HG02588 (cell line): Measurements from ENCODE around the gene ANGPTL1.

ENCODE experiments used
- ATAC-seq: cut with Tn5 transposase; IDR thresholded peaks from one replicate; pipeline ENCODE4 v1.9.1; 2021; ENCODE audit warnings: mild to moderate bottlenecking, moderate library complexity; ENCODE audit not compliant: unreplicated experiment

ANGPTL1 gene, protein sequence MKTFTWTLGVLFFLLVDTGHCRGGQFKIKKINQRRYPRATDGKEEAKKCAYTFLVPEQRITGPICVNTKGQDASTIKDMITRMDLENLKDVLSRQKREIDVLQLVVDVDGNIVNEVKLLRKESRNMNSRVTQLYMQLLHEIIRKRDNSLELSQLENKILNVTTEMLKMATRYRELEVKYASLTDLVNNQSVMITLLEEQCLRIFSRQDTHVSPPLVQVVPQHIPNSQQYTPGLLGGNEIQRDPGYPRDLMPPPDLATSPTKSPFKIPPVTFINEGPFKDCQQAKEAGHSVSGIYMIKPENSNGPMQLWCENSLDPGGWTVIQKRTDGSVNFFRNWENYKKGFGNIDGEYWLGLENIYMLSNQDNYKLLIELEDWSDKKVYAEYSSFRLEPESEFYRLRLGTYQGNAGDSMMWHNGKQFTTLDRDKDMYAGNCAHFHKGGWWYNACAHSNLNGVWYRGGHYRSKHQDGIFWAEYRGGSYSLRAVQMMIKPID

DNA sequence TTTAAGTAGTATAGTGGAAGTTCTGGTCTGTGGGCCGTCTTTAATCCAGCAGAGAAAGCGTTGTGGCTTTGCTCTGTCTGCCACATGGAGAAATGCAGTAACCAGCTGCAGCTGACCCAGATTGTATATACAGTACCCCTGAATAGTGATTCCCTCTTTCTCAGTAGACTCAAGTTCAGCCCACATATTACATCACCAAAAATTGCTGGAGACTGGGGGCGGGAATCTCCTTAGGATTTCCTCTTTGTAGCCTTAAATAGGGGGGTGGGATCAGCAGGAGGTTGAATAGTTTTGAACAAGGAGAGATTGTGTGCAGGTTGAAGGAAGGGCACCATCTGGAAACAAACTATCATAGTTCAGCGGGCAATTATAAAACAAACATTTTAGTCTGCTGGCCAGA, at the start of gene ANGPTL1:
ANGPTL1 (minus strand) TSS at position 134 of the 400 bp plus-strand sequence. CDS start 5,301 bp downstream, outside the sequence.
- ATAC-seq, result no peak

DNA sequence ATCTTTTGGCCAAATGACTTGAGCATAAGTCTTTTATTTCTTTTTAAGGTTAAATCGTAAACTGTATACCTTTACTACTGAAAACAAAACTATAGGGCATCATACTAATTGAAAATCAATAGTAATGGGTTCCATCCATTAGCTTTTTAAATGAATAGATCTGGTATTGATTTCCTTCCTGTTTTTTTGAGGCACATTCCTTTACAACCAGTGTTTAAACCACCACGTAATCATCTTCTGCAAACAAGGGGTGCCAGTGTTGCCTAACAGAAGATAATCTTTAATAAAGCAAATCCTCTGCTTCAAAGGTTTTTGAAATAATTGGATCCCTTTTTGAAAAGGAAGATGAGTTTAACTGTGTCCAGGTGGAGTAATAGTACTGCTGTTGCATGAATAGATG, 48.7 kb upstream of the ANGPTL1 start:
- ATAC-seq, result no peak

- ATAC-seq, result no peak
These were observed 48.1 kb upstream of the ANGPTL1 start for GRCh38 chr1:178918955-178919354.

GRCh38 chr1:178918308-178918707, 47.4 kb upstream of the ANGPTL1 start:
- ATAC-seq, result no peak

DNA sequence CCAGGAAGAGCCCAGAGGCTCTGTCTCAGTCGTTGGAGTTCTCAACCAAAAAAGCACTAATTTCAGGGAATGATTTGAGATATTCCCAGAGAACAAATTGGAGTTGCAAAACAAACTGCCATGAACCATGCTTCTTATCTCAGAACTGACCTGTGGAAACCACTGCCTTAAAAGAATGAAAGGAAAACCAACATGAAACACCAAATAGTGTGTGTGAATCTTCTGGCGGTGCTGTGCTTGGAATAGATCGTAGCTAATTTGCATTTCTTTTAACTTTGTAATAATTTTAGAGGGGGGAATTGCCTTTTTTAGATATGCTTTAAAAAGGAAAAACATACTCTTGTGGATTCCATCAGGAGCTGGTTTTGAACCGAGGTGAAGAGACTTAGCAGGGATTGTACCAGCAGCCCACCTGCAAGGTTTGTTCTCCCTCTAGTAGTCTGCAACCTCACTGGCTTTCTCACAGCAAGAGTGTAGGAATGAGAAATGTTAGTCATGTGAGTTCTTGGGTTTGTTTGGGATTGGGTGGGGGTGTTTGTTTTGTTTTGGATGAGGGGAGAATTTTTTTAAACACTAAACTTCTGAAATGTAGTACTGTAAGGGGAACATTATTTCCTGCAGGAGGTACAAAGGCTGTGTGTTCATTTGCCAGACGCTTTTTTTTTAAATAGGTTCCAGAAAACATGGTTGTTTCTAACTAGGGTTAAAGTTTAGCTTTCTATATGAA, 45.7 kb upstream of the ANGPTL1 start:
- ATAC-seq, result no peak

- no peak for ATAC-seq
These were observed 41.7 kb upstream of the ANGPTL1 start for GRCh38 chr1:178912597-178912996.

GRCh38 chr1:178910023-178910422, 39.1 kb upstream of the ANGPTL1 start:
- ATAC-seq, result no peak

DNA sequence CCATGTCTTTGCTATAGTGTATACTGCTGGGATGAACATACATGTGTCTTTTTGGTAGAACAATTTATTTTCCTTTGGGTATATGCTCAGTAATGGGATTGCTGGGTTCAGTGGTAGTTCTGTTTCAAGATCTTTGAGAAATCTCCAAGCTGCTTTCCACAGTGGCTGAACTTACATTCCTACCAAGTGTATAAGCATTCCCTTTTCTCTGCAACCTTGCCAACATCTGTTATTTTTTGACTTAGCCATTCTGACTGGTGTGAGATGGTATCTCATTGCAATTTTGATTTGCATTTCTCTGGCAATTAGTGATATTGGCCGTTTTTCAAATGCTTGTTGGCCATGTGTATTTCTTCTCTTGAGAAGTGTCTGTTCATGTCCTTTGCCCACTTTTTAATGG, 37.5 kb upstream of the ANGPTL1 start:
- ATAC-seq, result no peak

GRCh38 chr1:178901482-178902125, 30.7 kb upstream of the ANGPTL1 start:
- ATAC-seq, result no peak

DNA sequence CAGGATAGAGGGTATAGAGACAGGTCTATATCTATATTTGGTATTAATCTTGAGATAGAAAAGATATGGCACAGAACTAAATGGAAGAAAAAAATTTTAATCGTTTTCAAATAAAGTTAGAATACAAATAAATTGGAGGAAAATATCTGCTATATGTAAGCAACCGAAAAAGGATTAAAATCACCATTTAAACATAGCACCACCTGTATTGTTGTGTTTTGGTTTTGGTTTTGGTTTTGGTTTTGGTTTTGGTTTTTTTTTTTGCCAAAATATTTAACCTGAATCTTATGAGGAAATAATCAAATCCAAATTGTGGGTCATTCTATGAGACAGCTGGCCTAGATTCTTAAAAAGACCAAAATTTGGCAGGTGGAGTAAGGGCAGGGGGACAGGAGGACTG, 28.5 kb upstream of the ANGPTL1 start:
- no peak for ATAC-seq

DNA sequence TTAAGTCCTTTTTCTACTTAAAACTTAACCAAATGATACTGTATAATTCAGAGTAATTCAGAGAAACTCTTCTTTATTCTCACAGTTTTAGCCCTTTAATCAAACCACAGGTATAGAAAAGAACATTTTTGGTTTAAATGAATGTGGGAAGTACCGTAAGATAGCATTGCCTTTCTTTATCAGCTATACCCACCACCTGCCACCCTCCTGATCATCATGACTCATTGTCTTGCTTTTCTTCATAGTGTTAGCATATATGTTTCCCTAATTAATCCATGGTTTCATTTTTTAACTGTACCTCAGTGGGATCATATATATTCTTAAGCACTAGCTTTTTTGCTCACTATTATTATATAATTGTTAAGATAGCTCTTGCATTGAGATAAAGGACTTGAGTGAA, 27.5 kb upstream of the ANGPTL1 start:
- ATAC-seq, result no peak

DNA sequence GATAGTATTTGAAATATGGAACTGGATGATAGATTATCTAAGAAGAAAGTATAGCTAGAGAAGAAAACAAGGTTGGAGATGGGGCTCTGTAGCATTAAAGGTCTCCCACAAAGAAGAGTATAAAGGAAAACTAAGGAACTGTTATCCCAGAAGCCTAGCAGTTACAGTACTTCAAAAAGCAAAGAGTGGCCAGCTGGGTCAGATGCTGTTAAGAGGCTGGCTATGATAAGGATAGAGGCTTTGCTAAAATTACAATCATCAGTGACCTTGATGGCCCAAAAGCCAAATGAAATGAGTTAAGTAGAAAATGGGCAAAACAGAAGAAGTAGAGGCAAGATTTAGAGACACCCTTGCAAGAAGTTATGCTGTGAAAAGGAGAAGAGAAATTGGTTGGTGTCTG, 25.1 kb upstream of the ANGPTL1 start:
- ATAC-seq, result no peak

GRCh38 chr1:178886551-178886950, 15.7 kb upstream of the ANGPTL1 start:
- ATAC-seq, result no peak

DNA sequence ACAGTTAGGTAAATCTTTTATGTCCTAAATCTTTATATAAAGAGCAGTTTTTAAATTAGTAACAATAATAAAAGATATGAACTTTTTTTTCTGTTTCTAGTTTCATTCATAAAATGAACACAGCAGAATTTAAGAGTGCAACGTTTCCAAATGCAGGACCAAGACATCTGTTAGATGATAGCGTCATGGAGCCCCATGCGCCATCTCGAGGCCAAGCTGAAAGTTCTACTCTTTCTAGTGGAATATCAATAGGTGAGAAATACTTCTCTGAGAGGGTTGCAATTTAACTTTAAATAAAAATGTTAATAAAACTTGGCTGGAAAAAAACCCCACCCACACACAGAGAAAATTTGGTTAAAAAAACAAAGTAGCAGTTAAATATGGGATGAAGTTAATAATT, 15.0 kb upstream of the ANGPTL1 start:
- no peak for ATAC-seq

- ATAC-seq, result no peak
These were observed 11.1 kb upstream of the ANGPTL1 start for GRCh38 chr1:178881950-178882349.

DNA sequence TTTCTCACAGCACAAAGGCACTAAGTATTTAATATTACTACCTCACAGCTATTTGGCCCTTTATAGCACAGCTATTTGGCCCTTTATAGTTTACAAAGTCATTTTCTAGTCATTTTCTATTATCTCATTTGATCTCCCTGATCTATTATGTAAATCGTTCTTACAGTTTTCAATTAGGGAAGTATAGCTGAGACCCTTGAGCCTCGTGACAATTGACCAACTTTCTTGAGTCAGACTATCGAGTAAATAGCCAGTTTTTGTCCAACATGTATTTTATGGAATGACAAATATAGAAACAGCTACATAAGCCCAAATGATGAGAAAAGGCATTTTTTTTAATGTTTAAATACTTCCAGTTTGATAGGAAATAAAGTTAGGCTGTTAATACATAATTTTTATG, 7.0 kb upstream of the ANGPTL1 start:
- ATAC-seq, result no peak

- no peak for ATAC-seq
These were observed 5.1 kb upstream of the ANGPTL1 start for GRCh38 chr1:178875936-178876335.

- no peak for ATAC-seq
These were observed 4.1 kb upstream of the ANGPTL1 start for GRCh38 chr1:178874966-178875365.

DNA sequence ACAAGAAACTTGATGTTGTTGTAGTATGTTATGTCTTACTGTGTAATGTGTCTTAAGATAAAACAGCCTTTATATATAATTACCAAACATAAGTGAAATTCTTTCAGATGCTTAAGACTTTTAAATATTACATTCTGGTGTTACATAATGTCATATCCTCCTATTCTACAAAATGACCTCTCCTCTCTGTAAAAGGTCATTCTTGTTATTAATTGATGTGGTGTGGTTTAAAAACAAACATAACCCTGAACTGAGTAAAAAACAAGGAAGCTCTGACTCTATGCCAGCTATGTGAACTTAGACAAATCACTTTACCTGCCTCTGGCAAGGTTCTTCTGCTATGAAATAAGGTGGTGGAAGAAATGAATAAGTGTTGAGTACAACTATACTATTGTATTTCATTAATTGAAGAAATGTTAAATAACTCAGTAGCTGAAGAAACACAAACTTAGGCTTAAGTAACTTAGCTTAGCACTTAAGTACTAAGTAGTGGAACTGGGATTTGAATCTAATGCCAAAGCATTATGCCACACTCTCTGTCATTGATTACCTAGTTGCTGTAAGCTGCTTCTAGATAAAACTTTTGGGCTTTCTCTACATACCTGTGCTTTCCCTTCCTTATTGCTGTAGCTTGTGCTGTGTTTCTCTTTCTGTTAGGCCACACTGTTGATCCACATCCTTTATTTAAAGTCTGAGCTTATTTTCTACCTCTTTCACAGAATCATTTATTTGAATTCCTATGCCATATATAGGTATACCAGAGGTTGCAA, 859 bp upstream of the ANGPTL1 start:
- ATAC-seq, result no peak

- ATAC-seq, result no peak
These were observed 656 bp downstream of the ANGPTL1 start for GRCh38 chr1:178870221-178870620.
